MM.1S (cell line): ENCODE measurements around the gene RPL18.

Experiments
- DNase-seq: peaks from one replicate; pipeline ENCODE4 v3.0.0-alpha.2; 2015
- H2AFZ ChIP-seq: fragments of 300-600 bp; sonication (generic); 2 replicates; pipeline ENCODE4 v1.6.0; 2016; ENCODE audit warnings: antibody characterized with exemption, low read length
- H3F3A ChIP-seq: fragments of 300-600 bp; sonication (generic); 2 replicates; pipeline ENCODE4 v1.6.1; 2016; ENCODE audit warnings: mild to moderate bottlenecking, antibody characterized with exemption, low read length, moderate library complexity, mixed read lengths; ENCODE audit not compliant: insufficient read depth
- H3K27ac ChIP-seq: fragments of 300-600 bp; sonication (generic); 2 replicates; pipeline ENCODE4 v1.5.1; 2016; ENCODE audit warnings: mild to moderate bottlenecking, low read length
- H3K27me3 ChIP-seq: fragments of 300-600 bp; sonication (generic); replicated peaks from 2 replicates; pipeline ENCODE4 v1.6.0; 2016; ENCODE audit warnings: low read length; ENCODE audit not compliant: insufficient read depth
- H3K36me3 ChIP-seq: fragments of 300-600 bp; sonication (generic); replicated peaks from 2 replicates; pipeline ENCODE4 v1.6.1; 2016; ENCODE audit warnings: mild to moderate bottlenecking, low read length, mixed read lengths; ENCODE audit not compliant: insufficient read depth
- H3K4me1 ChIP-seq: fragments of 300-600 bp; sonication (generic); 2 replicates; pipeline ENCODE4 v1.6.1; 2016; ENCODE audit warnings: low read length, mixed read lengths
- H3K4me2 ChIP-seq: fragments of 300-600 bp; sonication (generic); 2 replicates; pipeline ENCODE4 v1.6.0; 2016; ENCODE audit warnings: low read depth, low read length
- H3K4me3 ChIP-seq: fragments of 300-600 bp; sonication (generic); 2 replicates; pipeline ENCODE4 v1.5.1; 2016; ENCODE audit warnings: low read length, mixed read lengths
- H3K79me2 ChIP-seq: fragments of 300-600 bp; sonication (generic); 2 replicates; pipeline ENCODE4 v1.6.1; 2016; ENCODE audit warnings: mixed run types, low read length, mixed read lengths
- H3K9ac ChIP-seq: fragments of 300-600 bp; sonication (generic); 2 replicates; pipeline ENCODE4 v1.6.1; 2016; ENCODE audit warnings: low read length, mixed read lengths
- H3K9me2 ChIP-seq: fragments of 300-600 bp; sonication (generic); replicated peaks from 2 replicates; pipeline ENCODE4 v1.6.1; 2016; ENCODE audit warnings: mild to moderate bottlenecking, low read length, mixed read lengths; ENCODE audit not compliant: insufficient read depth
- H3K9me3 ChIP-seq: fragments of 300-600 bp; sonication (generic); replicated peaks from 2 replicates; pipeline ENCODE4 v1.6.1; 2016; ENCODE audit warnings: mild to moderate bottlenecking, low read length, mixed read lengths; ENCODE audit not compliant: insufficient read depth
- H4K20me1 ChIP-seq: fragments of 300-600 bp; sonication (generic); 2 replicates; pipeline ENCODE4 v1.6.1; 2016; ENCODE audit warnings: mild to moderate bottlenecking, low read length, moderate library complexity, mixed read lengths; ENCODE audit not compliant: insufficient read depth
- EZH2 ChIP-seq: fragments of 300-600 bp; sonication (generic); optimal IDR thresholded peaks from 2 replicates; pipeline ENCODE3; 2017; ENCODE audit warnings: low read depth, mild to moderate bottlenecking, antibody characterized with exemption, low read length, mixed read lengths
- EZH2phosphoT487 ChIP-seq: fragments of 300-600 bp; sonication (generic); IDR thresholded peaks from 2 replicates; pipeline ENCODE4 v1.6.1; 2018; ENCODE audit warnings: antibody characterized with exemption, low read length
- TF ChIP-seq, protein P1 (sequence below): fragments of 300-600 bp; sonication (generic); IDR thresholded peaks from 2 replicates; pipeline ENCODE4 v1.5.1; 2016; ENCODE audit warnings: antibody characterized with exemption, low read length, mixed read lengths

The RPL18 gene

GRCh38 chr19:48603001-48603400, 16.0 kb downstream of the RPL18 start:
- Histone ChIP-seq H3K4me2 (no peak overlapping the region), H3F3A (no peaks in the 10 kb centered on the region), H3K79me2 (no peaks in the 10 kb centered on the region), H3K9me3 (no peaks in the 10 kb centered on the region), H2AFZ (no peak overlapping the region), H3K36me3 (no peaks in the 10 kb centered on the region), H4K20me1 (no peaks in the 10 kb centered on the region), H3K4me3 (no peak overlapping the region), H3K9me2 (no peaks in the 10 kb centered on the region), H3K9ac (no peak overlapping the region), H3K27me3 (peaks cover 77% of the 10 kb centered on the region), H3K27ac (no peak overlapping the region), H3K4me1 (no peaks in the 10 kb centered on the region)
- DNase-seq: no peak
- TF ChIP-seq, protein P1, sequence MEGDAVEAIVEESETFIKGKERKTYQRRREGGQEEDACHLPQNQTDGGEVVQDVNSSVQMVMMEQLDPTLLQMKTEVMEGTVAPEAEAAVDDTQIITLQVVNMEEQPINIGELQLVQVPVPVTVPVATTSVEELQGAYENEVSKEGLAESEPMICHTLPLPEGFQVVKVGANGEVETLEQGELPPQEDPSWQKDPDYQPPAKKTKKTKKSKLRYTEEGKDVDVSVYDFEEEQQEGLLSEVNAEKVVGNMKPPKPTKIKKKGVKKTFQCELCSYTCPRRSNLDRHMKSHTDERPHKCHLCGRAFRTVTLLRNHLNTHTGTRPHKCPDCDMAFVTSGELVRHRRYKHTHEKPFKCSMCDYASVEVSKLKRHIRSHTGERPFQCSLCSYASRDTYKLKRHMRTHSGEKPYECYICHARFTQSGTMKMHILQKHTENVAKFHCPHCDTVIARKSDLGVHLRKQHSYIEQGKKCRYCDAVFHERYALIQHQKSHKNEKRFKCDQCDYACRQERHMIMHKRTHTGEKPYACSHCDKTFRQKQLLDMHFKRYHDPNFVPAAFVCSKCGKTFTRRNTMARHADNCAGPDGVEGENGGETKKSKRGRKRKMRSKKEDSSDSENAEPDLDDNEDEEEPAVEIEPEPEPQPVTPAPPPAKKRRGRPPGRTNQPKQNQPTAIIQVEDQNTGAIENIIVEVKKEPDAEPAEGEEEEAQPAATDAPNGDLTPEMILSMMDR: no peak
- no peak for TF ChIP-seq EZH2phosphoT487
- TF ChIP-seq EZH2: no peak

DNA sequence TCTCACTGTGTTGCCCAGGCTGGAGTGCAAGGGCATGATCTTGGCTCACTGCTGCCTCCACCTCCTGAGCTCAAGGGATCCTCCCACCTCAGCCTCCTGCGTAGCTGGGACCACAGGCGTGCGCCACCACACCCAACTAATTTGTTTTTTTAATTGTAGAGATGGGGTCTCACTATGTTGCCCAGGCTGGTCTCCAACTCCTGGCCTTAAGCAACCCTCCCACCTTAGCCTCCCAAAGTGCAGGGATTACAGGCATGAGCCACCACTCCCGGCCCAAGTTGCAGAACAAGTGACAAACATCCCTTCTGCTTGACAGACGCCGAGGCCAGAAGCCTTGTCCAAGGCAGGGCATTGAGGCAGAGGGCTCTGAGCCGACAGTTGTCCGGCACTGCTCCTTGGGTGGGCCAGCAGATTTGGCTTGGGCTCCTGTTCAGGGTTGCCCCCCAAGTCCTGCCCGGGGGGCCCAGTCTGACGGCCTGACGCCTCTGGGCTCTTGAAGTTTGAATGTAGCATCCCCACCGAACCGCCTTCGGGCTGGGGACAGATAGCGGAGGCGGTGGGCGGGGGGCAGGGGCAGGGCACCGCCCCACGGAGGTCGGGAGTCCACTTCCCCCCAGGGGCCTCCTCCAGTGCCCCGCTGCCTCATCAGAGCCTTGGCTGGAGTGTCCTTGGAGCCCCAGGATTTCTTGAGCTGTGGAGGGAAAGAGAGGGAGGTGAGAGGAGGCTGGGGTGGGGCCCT, 18.1 kb downstream of the RPL18 start:
- Histone ChIP-seq H3K36me3 (no peaks in the 10 kb centered on the region), H3K4me3 (no peak overlapping the region), H3K79me2 (no peaks in the 10 kb centered on the region), H4K20me1 (no peaks in the 10 kb centered on the region), H2AFZ (no peak overlapping the region), H3K27me3 (peaks cover 79% of the 10 kb centered on the region), H3K27ac (no peak overlapping the region), H3K4me1 (no peaks in the 10 kb centered on the region), H3K9me3 (no peaks in the 10 kb centered on the region), H3K4me2 (no peak overlapping the region), H3F3A (no peaks in the 10 kb centered on the region), H3K9me2 (no peaks in the 10 kb centered on the region), H3K9ac (no peak overlapping the region)
- TF ChIP-seq EZH2phosphoT487: no peak
- TF ChIP-seq, protein P1: no peak
- TF ChIP-seq EZH2: no peak
- DNase-seq: no peak

DNA sequence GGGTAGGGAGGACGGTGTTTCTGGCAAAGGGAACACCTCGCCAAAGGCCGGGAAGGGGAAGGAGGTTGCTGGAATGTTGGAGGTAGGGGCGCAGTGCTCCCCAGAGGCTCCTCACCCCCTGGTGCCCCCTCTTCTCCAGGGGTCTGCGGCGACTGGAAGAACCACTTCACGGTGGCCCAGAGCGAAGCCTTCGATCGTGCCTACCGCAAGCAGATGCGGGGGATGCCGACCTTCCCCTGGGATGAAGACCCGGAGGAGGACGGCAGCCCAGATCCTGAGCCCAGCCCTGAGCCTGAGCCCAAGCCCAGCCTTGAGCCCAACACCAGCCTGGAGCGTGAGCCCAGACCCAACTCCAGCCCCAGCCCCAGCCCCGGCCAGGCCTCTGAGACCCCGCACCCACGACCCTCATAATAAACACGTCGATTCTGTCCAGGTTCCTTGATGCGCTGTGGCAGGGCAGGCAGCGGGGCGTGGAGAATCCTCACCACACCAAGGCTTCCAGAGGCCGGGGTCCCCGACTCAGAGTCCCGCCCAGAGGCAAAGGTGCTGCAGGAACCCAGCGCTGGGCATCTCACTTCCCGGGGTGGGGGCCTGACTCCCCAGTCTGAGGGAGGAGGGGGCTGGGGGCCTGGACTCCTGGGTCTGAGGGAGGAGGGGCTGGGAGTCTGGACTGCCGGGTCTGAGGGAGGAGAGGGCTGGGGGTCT, 19.8 kb downstream of the RPL18 start:
- DNase-seq: no peak
- H3K27ac ChIP-seq: no peak overlapping the region
- no peak overlapping the region for H3K9ac ChIP-seq
- H3K9me3 ChIP-seq: no peaks in the 10 kb centered on the region
- TF ChIP-seq EZH2phosphoT487: no peak
- no peak for TF ChIP-seq EZH2
- TF ChIP-seq, protein P1: no peak
- no peak overlapping the region for H3K4me3 ChIP-seq
- no peaks in the 10 kb centered on the region for H3K79me2 ChIP-seq
- no peaks in the 10 kb centered on the region for H3K9me2 ChIP-seq
- no peak overlapping the region for H3K4me2 ChIP-seq
- H3K27me3 ChIP-seq: peaks cover 87% of the 10 kb centered on the region
- H3F3A ChIP-seq: no peaks in the 10 kb centered on the region
- H4K20me1 ChIP-seq: no peaks in the 10 kb centered on the region
- no peak overlapping the region for H2AFZ ChIP-seq
- H3K36me3 ChIP-seq: no peaks in the 10 kb centered on the region
- H3K4me1 ChIP-seq: no peaks in the 10 kb centered on the region
